ENCODE data around the gene LRP1-AS. TPM values are rescaled to one million over a fixed set of nuclear protein-coding genes. Genes with fewer than 3 reads are reported as not detected.
"Not testable (repeated sequence)": the region's sequence is repeated elsewhere in the genome, so short reads cannot be mapped to it uniquely, and the experiment has no call there.

The LRP1-AS gene
- total RNA-seq, 1 donor from 2014 or later = not detected

GRCh38 chr12:57126561-57126960, 20.9 kb downstream of the LRP1-AS start:
- Histone ChIP-seq H3K36me3 (no peaks in the 10 kb centered on the region), H3K4me1 (peaks cover 40% of the 10 kb centered on the region), H3K27me3 (no peaks in the 10 kb centered on the region), H3K27ac (peak overlapping the region; percentile 99), H3K4me3 (peak overlapping the region; percentile 79 to 90), H3K9me3 (no peaks in the 10 kb centered on the region)
- TF ChIP-seq POLR2A (IDR thresholded peaks at IDR 0.05) = no peak
- no peak for TF ChIP-seq CTCF (IDR thresholded peaks at IDR 0.05)
- no peak for TF ChIP-seq POLR2AphosphoS5 (IDR thresholded peaks at IDR 0.05; ENCODE audit: insufficient read depth in 1 of 2, low read depth in 1 of 2)
- peak in 1 of 2 donors; percentile 87 for DNase-seq (ENCODE audit: extremely low spot score in 2 of 2)
- intact Hi-C loops (cut with DNase I) = no loop called here

- no peak overlapping the region for H3K27ac ChIP-seq
Measured at GRCh38 chr12:57126061-57126460, 21.4 kb downstream of the LRP1-AS start.

GRCh38 chr12:57124261-57124877, 23.1 kb downstream of the LRP1-AS start:
- Histone ChIP-seq H3K27me3 (no peaks in the 10 kb centered on the region), H3K4me3 (no peak overlapping the region), H3K27ac (no peak overlapping the region), H3K4me1 (peaks cover 18% of the 10 kb centered on the region), H3K9me3 (no peaks in the 10 kb centered on the region), H3K36me3 (no peaks in the 10 kb centered on the region)
- intact Hi-C loops (cut with DNase I) = loop anchor here (2.0 kb wide), 1 partner anchor 58 kb away; no protein-coding TSS in a partner anchor
- peak; percentile 89 to 97 (median 96) for TF ChIP-seq CTCF (IDR thresholded peaks at IDR 0.05)
- peak in 1 of 2 donors; percentile 77 for TF ChIP-seq POLR2AphosphoS5 (IDR thresholded peaks at IDR 0.05; ENCODE audit: insufficient read depth in 1 of 2, low read depth in 1 of 2)
- no peak for TF ChIP-seq POLR2A (IDR thresholded peaks at IDR 0.05)
- peak in 1 of 2 donors; percentile 83 for DNase-seq (ENCODE audit: extremely low spot score in 2 of 2)

More at GRCh38 chr12:57126061-57126460, 21.4 kb downstream of the LRP1-AS start:
- Histone ChIP-seq H3K4me3 (no peak overlapping the region), H3K4me1 (peaks cover 35% of the 10 kb centered on the region), H3K27me3 (no peaks in the 10 kb centered on the region), H3K9me3 (no peaks in the 10 kb centered on the region), H3K36me3 (no peaks in the 10 kb centered on the region)
- TF ChIP-seq POLR2A (IDR thresholded peaks at IDR 0.05) = no peak
- no peak for TF ChIP-seq POLR2AphosphoS5 (IDR thresholded peaks at IDR 0.05; ENCODE audit: insufficient read depth in 1 of 2, low read depth in 1 of 2)
- TF ChIP-seq CTCF (IDR thresholded peaks at IDR 0.05) = no peak
- peak in 1 of 2 donors; percentile 84 for DNase-seq (ENCODE audit: extremely low spot score in 2 of 2)
- intact Hi-C loops (cut with DNase I) = no loop called here

- no peaks in the 10 kb centered on the region for H3K36me3 ChIP-seq
- H3K4me3 ChIP-seq = no peak overlapping the region
- H3K27ac ChIP-seq = no peak overlapping the region
- H3K27me3 ChIP-seq = no peaks in the 10 kb centered on the region
- intact Hi-C loops (cut with DNase I) = loop anchor here (2.0 kb wide), 1 partner anchor 59 kb away; no protein-coding TSS in a partner anchor
- TF ChIP-seq POLR2A (IDR thresholded peaks at IDR 0.05) = no peak
- TF ChIP-seq CTCF (IDR thresholded peaks at IDR 0.05) = no peak
- TF ChIP-seq POLR2AphosphoS5 (IDR thresholded peaks at IDR 0.05; ENCODE audit: insufficient read depth in 1 of 2, low read depth in 1 of 2) = no peak
- no peaks in the 10 kb centered on the region for H3K9me3 ChIP-seq
- H3K4me1 ChIP-seq = peaks cover 13% of the 10 kb centered on the region
- peak in 1 of 2 donors; percentile 79 for DNase-seq (ENCODE audit: extremely low spot score in 2 of 2)
Measured at GRCh38 chr12:57123813-57124212, 23.6 kb downstream of the LRP1-AS start.

GRCh38 chr12:57120718-57121117, 26.7 kb downstream of the LRP1-AS start:
- intact Hi-C loops (cut with DNase I) = not testable (repeated sequence)

More at GRCh38 chr12:57120718-57121117, 26.7 kb downstream of the LRP1-AS start:
- DNase-seq (ENCODE audit: extremely low spot score in 2 of 2); H3K4me3 ChIP-seq; H3K27ac ChIP-seq; H3K27me3 ChIP-seq; H3K9me3 ChIP-seq; H3K4me1 ChIP-seq; H3K36me3 ChIP-seq: not testable (repeated sequence)

Data from vagina (tissue), 2 donors.